Endothelial cell of umbilical vein (primary cell): ENCODE data around the gene RARRES2. TPM values are rescaled to one million over a fixed set of nuclear protein-coding genes. Genes with fewer than 3 reads are reported as not detected.

Experiments used
- BruUV-seq: library from RNA; stranded (reverse); fragments of 400-500 nt; replicated peaks from 2 replicates; lab custom pipeline; 2021; lab: Mats Ljungman, UMichigan
- CTCF ChIA-PET: fragments of 300-600, 350-600 bp; sonication (Branson Sonifier 250); formaldehyde crosslinking; loops from one replicate; lab custom pipeline; 2021; ENCODE audit warnings: antibody characterized with exemption, inconsistent platforms; lab: Charles Lee
- POLR2A ChIA-PET: fragments of 300-600, 350-600 bp; sonication (Branson Sonifier 250); formaldehyde crosslinking; loops from one replicate; lab custom pipeline; 2021; ENCODE audit warnings: antibody characterized with exemption, inconsistent platforms; lab: Charles Lee
- DNase-seq: peaks from one replicate; pipeline ENCODE4 v3.0.0-alpha.2; 2011; ENCODE audit warnings: low read depth, low spot score
- FAIRE-seq: peaks from 2 replicates; lab custom pipeline; 2011; peaks lifted over from hg19 to GRCh38; lab: Jason Lieb, UNC
- H2AFZ ChIP-seq: 2 replicates; pipeline ENCODE4 v1.6.0; 2012; ENCODE audit warnings: low read depth, low read length, control low read depth, inconsistent platforms
- H3K27ac ChIP-seq: 2 replicates; pipeline ENCODE4 v1.5.1; 2011; ENCODE audit warnings: low read depth, mild to moderate bottlenecking, control low read depth, low read length, moderate library complexity; ENCODE audit not compliant: insufficient read depth
- H3K27me3 ChIP-seq, 2 experiments: 2 replicates each; pipeline versions ENCODE4 v1.6.0 to v1.6.1; 2011; ENCODE audit warnings: low read length in 2 of 2, mixed read lengths in 1 of 2; ENCODE audit not compliant: control insufficient read depth in 2 of 2, insufficient read depth in 2 of 2
- H3K36me3 ChIP-seq, 2 experiments: 2 replicates in 1 of 2; 3 replicates in 1 of 2; pipeline ENCODE4 v1.5.1; 2011; ENCODE audit warnings: low read length in 2 of 2, mild to moderate bottlenecking in 1 of 2, moderate library complexity in 1 of 2; ENCODE audit not compliant: control insufficient read depth in 2 of 2, insufficient read depth in 2 of 2; ENCODE audit errors: extremely low read depth in 1 of 2
- H3K4me1 ChIP-seq: 3 replicates; pipeline ENCODE4 v1.5.1; 2011; ENCODE audit warnings: mild to moderate bottlenecking, low read length; ENCODE audit not compliant: control insufficient read depth, insufficient read depth; ENCODE audit errors: extremely low read depth
- H3K4me2 ChIP-seq: 2 replicates; pipeline ENCODE4 v1.6.1; 2011; ENCODE audit warnings: low read length, control low read depth, mixed read lengths; ENCODE audit not compliant: insufficient read depth
- H3K4me3 ChIP-seq, 3 experiments: fragments of 200-600 bp in 1 of 3; sonication (generic), shearing (Covaris generic) in 1 of 3; replicated peaks in 1 of 3; 2 replicates each; pipeline ENCODE4 v1.5.1; 2011 to 2016; ENCODE audit warnings: control low read depth in 3 of 3, low read length in 3 of 3, mild to moderate bottlenecking in 2 of 3, inconsistent platforms in 1 of 3, low read depth in 1 of 3, moderate library complexity in 1 of 3; ENCODE audit not compliant: insufficient read depth in 1 of 3
- H3K79me2 ChIP-seq: 2 replicates; pipeline ENCODE4 v1.6.0; 2012; ENCODE audit warnings: low read length, inconsistent platforms; ENCODE audit not compliant: control insufficient read depth, insufficient read depth
- H3K9ac ChIP-seq: replicated peaks from 2 replicates; pipeline ENCODE3; 2011; ENCODE audit warnings: low read length, control low read depth; ENCODE audit not compliant: insufficient read depth; ENCODE audit errors: extremely low read depth
- H3K9me1 ChIP-seq: replicated peaks from 3 replicates; pipeline ENCODE4 v1.6.0; 2011; ENCODE audit warnings: mild to moderate bottlenecking, low read length; ENCODE audit not compliant: control insufficient read depth, insufficient read depth; ENCODE audit errors: extremely low read depth
- H3K9me3 ChIP-seq: replicated peaks from 2 replicates; pipeline ENCODE4 v1.5.1; 2012; ENCODE audit warnings: low read length, inconsistent platforms; ENCODE audit not compliant: control insufficient read depth, insufficient read depth
- H4K20me1 ChIP-seq: replicated peaks from 2 replicates; pipeline ENCODE3; 2011; ENCODE audit warnings: mild to moderate bottlenecking, low read length; ENCODE audit not compliant: control insufficient read depth, insufficient read depth; ENCODE audit errors: extremely low read depth
- GATA2 ChIP-seq: IDR thresholded peaks from 2 replicates; pipeline ENCODE4 v1.7.0; 2011; ENCODE audit warnings: low read depth, mild to moderate bottlenecking, moderate library complexity, mixed read lengths, low read length; ENCODE audit not compliant: insufficient read length, insufficient read depth
- dilution Hi-C: fragments of 300-500 bp; cut with MboI; formaldehyde crosslinking; loops from one replicate; pipeline ENCODE4 v1.15.0; 2019; ENCODE audit warnings: low sequenced_read_pairs; ENCODE audit not compliant: extremely low pct_ligation_motif_present
- intact Hi-C: fragments of 100-400 bp; cut with micrococcal nuclease; formaldehyde crosslinking; loops from one replicate; pipeline ENCODE4 v1.10.0; 2022
- polyA plus RNA-seq, 4 experiments: library from polyadenylated mRNA; depleted of rRNA in 3 of 4; stranded (reverse) in 3 of 4; unstranded in 1 of 4; fragments of >200 nt; gene quantifications; 2 replicates each; pipeline versions ENCODE4 v1.2.1 to v1.2.3, GENCODE V29; 2011 to 2012; ENCODE audit warnings: missing spikeins in 1 of 4
- total RNA-seq: library from RNA; stranded (reverse); gene quantifications from 2 replicates; pipeline ENCODE4 v1.2.3, GENCODE V29; 2021
- TF ChIP-seq, protein P1 (sequence below), 2 donors: IDR thresholded peaks; 1 replicate in 1 of 2; 2 replicates in 1 of 2; pipeline ENCODE4 v1.5.1; 2011; ENCODE audit warnings: low read length in 2 of 2, mild to moderate bottlenecking in 2 of 2, moderate library complexity in 2 of 2, control low read depth in 1 of 2, inconsistent platforms in 1 of 2, low read depth in 1 of 2; ENCODE audit not compliant: insufficient read depth in 1 of 2; ENCODE audit errors: extremely low read depth in 1 of 2

Gene RARRES2
- total and polyA plus RNA-seq, 2 donors (not counting 3 experiments of a cell fraction or from before 2014, with no cell fraction given): not detected

DNA sequence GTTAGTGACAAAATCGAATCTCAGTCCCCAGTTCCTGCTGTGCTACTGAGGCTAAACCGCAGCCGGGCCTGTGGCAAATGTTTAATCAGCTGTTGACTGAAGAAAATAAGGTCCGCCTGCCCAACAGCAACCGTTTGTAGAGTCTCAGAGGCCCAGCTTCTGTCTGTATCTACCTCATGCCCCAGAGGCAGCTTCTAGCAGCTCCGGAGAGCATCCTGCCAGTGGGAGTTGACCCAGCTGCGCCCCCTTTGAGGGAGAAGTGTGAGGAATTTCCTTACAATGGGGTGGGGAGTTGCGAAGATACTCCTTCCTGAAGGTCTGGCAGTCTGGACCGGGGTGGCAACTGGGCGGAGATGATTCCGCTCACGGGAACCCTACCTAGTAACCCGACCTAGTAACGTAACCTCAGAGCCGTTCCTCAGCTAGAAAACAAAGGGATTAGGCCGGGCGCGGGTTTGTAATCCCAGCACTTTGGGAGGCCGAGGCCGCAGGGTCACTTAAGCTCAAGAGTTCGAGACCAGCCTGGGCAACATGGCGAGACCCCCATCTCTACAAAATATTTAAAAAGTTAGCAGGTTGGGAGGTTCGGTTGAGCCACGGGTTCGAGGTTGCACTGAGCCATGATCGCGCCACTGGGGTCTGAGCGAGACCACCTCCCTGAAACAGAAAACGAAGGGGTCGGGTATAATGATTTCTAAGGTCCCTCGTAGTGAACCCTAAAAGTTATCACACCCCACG, 36.9 kb upstream of the RARRES2 start:
- dilution Hi-C loops: no loop called here
- Histone ChIP-seq H3K9me1 (no peaks in the 10 kb centered on the region), H3K36me3 (peaks cover 6 to 9% of the 10 kb centered on the region in 2 experiments), H3K27me3 (no peaks in the 10 kb centered on the region), H4K20me1 (no peaks in the 10 kb centered on the region), H3K27ac (peak overlapping the region; percentile 87), H3K4me1 (peaks cover 29% of the 10 kb centered on the region), H3K4me2 (peak overlapping the region; percentile 72), H2AFZ (peak overlapping the region; percentile 69), H3K9ac (peak overlapping the region; percentile 81), H3K4me3 (peak overlapping the region; percentile 39 to 63 (median 44)), H3K9me3 (no peaks in the 10 kb centered on the region), H3K79me2 (peaks cover 38% of the 10 kb centered on the region)
- TSS peak; percentile 88 for BruUV-seq
- peak; percentile 83 for FAIRE-seq
- peak; percentile 77 for DNase-seq
- TF ChIP-seq, protein P1, sequence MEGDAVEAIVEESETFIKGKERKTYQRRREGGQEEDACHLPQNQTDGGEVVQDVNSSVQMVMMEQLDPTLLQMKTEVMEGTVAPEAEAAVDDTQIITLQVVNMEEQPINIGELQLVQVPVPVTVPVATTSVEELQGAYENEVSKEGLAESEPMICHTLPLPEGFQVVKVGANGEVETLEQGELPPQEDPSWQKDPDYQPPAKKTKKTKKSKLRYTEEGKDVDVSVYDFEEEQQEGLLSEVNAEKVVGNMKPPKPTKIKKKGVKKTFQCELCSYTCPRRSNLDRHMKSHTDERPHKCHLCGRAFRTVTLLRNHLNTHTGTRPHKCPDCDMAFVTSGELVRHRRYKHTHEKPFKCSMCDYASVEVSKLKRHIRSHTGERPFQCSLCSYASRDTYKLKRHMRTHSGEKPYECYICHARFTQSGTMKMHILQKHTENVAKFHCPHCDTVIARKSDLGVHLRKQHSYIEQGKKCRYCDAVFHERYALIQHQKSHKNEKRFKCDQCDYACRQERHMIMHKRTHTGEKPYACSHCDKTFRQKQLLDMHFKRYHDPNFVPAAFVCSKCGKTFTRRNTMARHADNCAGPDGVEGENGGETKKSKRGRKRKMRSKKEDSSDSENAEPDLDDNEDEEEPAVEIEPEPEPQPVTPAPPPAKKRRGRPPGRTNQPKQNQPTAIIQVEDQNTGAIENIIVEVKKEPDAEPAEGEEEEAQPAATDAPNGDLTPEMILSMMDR (IDR thresholded peaks at IDR 0.05; ENCODE audit: extremely low read depth in 1 of 2, insufficient read depth in 1 of 2, low read depth in 1 of 2, low read length in 2 of 2): peak in 1 of 2 donors; percentile 14
- TF ChIP-seq GATA2: no peak
- POLR2A ChIA-PET: interaction anchor here (1.4 to 1.9 kb wide), 2 partner anchors 9 to 26 kb away, joined by 4 to 13 read pairs; partner anchors contain the start of gene REPIN1
- CTCF ChIA-PET: interaction anchor here (0.9 to 1.9 kb wide), 9 partner anchors 9 to 39 kb away, joined by 3 to 16 read pairs (median 5); partner anchors contain the start of gene REPIN1
- intact Hi-C loops: loop anchor here (2.0 to 10.0 kb wide), 3 partner anchors 21 to 209 kb away; partner anchors contain the start of gene GIMAP4
